ENCODE measurements around the gene SOHLH1. TPM values are rescaled to one million over a fixed set of nuclear protein-coding genes. Genes with fewer than 3 reads are reported as not detected.

SOHLH1 gene
- total and polyA plus RNA-seq, 2 of the 13 experiments (the other 11 are each of a cell fraction or from before 2014, with no cell fraction given), result 0.15 TPM

DNA sequence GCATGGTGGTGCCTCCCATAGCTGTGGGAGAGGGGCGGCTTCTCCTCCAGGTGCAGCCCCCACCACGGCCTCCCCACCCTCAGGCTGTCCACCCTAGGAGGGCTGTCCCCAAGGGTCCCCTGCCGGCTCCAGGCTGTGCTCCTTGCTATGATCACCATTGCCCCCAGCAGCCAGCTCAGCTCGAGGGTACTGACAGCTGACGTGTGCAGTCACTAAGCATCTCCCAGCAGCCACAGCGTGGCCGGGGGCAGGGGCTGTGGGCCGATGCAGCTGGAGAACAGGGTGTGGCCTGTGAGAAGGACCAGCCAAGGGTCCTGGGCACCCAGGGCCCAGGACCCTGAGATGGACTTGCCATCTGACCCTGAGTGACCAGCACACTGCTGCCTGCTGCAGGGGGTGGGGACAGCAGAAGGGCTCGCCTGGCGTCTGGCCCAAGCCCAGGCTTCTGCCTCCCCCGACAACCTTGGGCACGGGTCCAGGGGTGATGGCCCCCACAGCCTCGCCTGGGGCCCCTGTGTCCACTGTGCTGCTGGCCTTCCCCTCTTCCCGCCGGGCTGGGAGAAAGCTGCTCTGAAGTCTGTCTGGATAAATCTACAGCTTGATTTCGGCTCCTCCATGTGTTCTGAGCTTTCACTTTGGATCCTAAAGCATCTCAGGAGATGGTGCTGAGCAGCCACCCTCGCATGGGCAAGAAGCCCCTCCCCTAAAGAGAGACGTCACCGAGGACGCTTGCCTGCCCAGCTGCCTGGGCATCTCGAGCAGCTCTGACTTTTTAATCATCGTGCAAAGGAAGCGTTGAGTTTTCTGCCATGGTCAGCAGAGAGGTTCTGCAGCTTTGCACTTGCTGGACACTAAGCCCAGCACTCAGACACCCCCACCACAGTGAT, 8.2 kb upstream of the SOHLH1 start:
- POLR2A ChIA-PET, result no interaction called here

More for the DNA sequence above, 8.2 kb upstream of the SOHLH1 start:
- H3K9ac ChIP-seq (ENCODE audit: insufficient read depth, low read depth, low read length), result no peak overlapping the region
- H2AFZ ChIP-seq (ENCODE audit: low read length), result no peak overlapping the region
- H3K79me2 ChIP-seq (ENCODE audit: insufficient read depth, low read length), result no peaks in the 10 kb centered on the region
- H3K36me3 ChIP-seq (replicated peaks in 1 of 2; ENCODE audit: control insufficient read depth in 1 of 2, insufficient read depth in 2 of 2, low read length in 2 of 2), result no peaks in the 10 kb centered on the region
- no peak for DNase-seq (ENCODE audit: low spot score)
- in situ Hi-C loops (cut with HindIII; ENCODE audit: extremely low pct_ligation_motif_present, low pct_unique_long_range_greater_than_20kb) (no loop called here), intact Hi-C loops (cut with micrococcal nuclease; ENCODE audit: unreplicated experiment) (no loop called here)
- CTCF ChIA-PET (ENCODE audit: low intra/inter-chr PET ratio, low total read pairs), result no interaction called here
- TF ChIP-seq ZNF749 (CRISPR knock-in tag; IDR thresholded peaks at IDR 0.05; ENCODE audit: borderline replicate concordance) (no peak), ZNF746 (CRISPR knock-in tag; IDR thresholded peaks at IDR 0.05) (no peak), CEBPG (CRISPR knock-in tag; IDR thresholded peaks at IDR 0.05) (no peak), ZNF484 (CRISPR knock-in tag; IDR thresholded peaks at IDR 0.05; ENCODE audit: borderline replicate concordance, low read depth) (no peak), YEATS2 (CRISPR knock-in tag; IDR thresholded peaks at IDR 0.05; ENCODE audit: borderline replicate concordance) (no peak), ZNF619 (CRISPR knock-in tag; IDR thresholded peaks at IDR 0.05) (no peak), GTF3A (CRISPR knock-in tag; conservative IDR thresholded peaks at IDR 0.05) (no peak), ZNF558 (CRISPR knock-in tag; IDR thresholded peaks at IDR 0.05; ENCODE audit: borderline replicate concordance) (no peak), ZNF790 (CRISPR knock-in tag; IDR thresholded peaks at IDR 0.05; ENCODE audit: borderline replicate concordance) (no peak), SALL2 (CRISPR knock-in tag; IDR thresholded peaks at IDR 0.05) (no peak), SKI (IDR thresholded peaks at IDR 0.05; ENCODE audit: partially characterized antibody) (no peak), AHR (CRISPR knock-in tag; IDR thresholded peaks at IDR 0.05) (no peak), NKX3-1 (CRISPR knock-in tag; IDR thresholded peaks at IDR 0.05) (no peak), CHCHD3 (CRISPR knock-in tag; IDR thresholded peaks at IDR 0.05) (no peak), ZNF34 (CRISPR knock-in tag; IDR thresholded peaks at IDR 0.05; ENCODE audit: borderline replicate concordance) (no peak), ZNF569 (CRISPR knock-in tag; IDR thresholded peaks at IDR 0.05; ENCODE audit: borderline replicate concordance) (no peak), PRPF4 (IDR thresholded peaks at IDR 0.05; ENCODE audit: low read depth, low read length, poor library complexity, severe bottlenecking) (no peak)
- TF ChIP-seq, protein P1, sequence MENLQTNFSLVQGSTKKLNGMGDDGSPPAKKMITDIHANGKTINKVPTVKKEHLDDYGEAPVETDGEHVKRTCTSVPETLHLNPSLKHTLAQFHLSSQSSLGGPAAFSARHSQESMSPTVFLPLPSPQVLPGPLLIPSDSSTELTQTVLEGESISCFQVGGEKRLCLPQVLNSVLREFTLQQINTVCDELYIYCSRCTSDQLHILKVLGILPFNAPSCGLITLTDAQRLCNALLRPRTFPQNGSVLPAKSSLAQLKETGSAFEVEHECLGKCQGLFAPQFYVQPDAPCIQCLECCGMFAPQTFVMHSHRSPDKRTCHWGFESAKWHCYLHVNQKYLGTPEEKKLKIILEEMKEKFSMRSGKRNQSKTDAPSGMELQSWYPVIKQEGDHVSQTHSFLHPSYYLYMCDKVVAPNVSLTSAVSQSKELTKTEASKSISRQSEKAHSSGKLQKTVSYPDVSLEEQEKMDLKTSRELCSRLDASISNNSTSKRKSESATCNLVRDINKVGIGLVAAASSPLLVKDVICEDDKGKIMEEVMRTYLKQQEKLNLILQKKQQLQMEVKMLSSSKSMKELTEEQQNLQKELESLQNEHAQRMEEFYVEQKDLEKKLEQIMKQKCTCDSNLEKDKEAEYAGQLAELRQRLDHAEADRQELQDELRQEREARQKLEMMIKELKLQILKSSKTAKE (CRISPR knock-in tag; IDR thresholded peaks at IDR 0.05; ENCODE audit: borderline replicate concordance), result no peak
- TF ChIP-seq, protein P2, sequence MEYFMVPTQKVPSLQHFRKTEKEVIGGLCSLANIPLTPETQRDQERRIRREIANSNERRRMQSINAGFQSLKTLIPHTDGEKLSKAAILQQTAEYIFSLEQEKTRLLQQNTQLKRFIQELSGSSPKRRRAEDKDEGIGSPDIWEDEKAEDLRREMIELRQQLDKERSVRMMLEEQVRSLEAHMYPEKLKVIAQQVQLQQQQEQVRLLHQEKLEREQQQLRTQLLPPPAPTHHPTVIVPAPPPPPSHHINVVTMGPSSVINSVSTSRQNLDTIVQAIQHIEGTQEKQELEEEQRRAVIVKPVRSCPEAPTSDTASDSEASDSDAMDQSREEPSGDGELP (IDR thresholded peaks at IDR 0.05; ENCODE audit: borderline replicate concordance, low read depth), result no peak
- no peaks in the 10 kb centered on the region for H3K9me3 ChIP-seq (ENCODE audit: low read length)
- H3K4me1 ChIP-seq (ENCODE audit: insufficient read depth, low read length), result no peaks in the 10 kb centered on the region
- H4K20me1 ChIP-seq (ENCODE audit: insufficient read depth, low read length), result no peaks in the 10 kb centered on the region
- no peak for FAIRE-seq
- 80% methylated on average over 1 of the region's 23 CpGs for WGBS (ENCODE audit: low lambda C conversion rate)
- H3K27ac ChIP-seq (ENCODE audit: extremely low read length, insufficient read depth, low read length), result no peak overlapping the region
- H3K4me2 ChIP-seq (ENCODE audit: low read depth, low read length), result no peak overlapping the region
- ATAC-seq, result no peak
- BruUV-seq (replicated peaks), result no TSS peak
- H3K27me3 ChIP-seq (ENCODE audit: control insufficient read depth in 1 of 2, insufficient read depth in 2 of 2, low read length in 2 of 2), result peaks cover 7 to 72% of the 10 kb centered on the region in 2 experiments; a peak in 4 of 5 replicates
- no peak overlapping the region for H3K4me3 ChIP-seq (replicated peaks in 1 of 3; ENCODE audit: insufficient read depth in 1 of 3, low read depth in 2 of 3, low read length in 3 of 3)

Data from HepG2 (cell line).